GM18519 (cell line): ENCODE results near the gene SPDEF.

Experiments used
- ATAC-seq: cut with Tn5 transposase; IDR thresholded peaks from one replicate; pipeline ENCODE4 v1.9.1; 2021; ENCODE audit warnings: mild to moderate bottlenecking, moderate library complexity; ENCODE audit not compliant: unreplicated experiment, low FRiP score

The SPDEF gene

GRCh38 chr6:34517966-34518365, 38.2 kb downstream of the SPDEF start:
- ATAC-seq: no peak

- no peak for ATAC-seq
These were observed 38.7 kb downstream of the SPDEF start for GRCh38 chr6:34517461-34517881.

DNA sequence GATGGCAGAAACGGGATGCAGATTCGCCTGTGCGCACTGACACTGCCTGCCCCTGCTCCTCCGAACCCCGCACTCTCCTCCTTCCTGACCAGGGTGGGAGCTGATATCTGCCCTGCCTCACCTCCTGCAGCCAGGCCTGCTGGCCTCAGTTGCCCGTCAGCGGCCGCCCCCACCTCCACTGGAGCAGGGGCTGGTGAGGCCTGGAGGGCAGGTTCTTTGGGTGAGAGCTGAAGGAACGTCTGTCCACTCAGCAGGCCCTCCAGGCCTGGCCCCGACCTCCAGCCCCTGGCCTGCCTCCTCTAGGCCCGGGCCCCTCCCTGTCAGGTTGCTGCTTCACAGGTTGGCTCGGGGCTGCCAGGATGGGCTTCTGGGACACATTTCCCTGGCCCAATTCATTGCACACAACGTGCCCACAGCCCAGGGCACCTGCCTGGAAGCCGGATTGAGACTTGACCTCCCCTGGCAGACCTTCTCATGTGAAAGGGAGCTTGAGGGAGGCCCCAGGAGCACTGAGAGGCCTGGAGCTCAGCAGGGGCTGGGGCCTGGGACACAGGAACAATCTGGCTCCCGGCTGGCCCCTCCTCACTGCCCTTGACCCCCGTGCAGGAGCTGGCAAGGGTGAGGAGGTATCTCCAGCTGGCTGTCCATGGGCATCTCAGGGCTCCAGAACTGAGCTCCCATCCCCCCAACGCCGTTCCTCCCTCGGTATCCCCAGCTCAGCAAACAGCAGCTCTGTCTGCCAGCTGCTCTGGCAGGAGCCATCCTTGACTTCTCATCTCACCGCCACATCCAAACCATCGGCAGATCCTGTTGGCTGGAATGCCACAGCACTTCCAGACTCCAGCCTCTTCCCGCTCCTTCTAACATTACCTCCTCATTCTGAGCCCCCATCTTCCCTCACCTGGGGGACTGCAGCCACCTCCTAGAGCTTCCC, 39.5 kb downstream of the SPDEF start:
- no peak for ATAC-seq

DNA sequence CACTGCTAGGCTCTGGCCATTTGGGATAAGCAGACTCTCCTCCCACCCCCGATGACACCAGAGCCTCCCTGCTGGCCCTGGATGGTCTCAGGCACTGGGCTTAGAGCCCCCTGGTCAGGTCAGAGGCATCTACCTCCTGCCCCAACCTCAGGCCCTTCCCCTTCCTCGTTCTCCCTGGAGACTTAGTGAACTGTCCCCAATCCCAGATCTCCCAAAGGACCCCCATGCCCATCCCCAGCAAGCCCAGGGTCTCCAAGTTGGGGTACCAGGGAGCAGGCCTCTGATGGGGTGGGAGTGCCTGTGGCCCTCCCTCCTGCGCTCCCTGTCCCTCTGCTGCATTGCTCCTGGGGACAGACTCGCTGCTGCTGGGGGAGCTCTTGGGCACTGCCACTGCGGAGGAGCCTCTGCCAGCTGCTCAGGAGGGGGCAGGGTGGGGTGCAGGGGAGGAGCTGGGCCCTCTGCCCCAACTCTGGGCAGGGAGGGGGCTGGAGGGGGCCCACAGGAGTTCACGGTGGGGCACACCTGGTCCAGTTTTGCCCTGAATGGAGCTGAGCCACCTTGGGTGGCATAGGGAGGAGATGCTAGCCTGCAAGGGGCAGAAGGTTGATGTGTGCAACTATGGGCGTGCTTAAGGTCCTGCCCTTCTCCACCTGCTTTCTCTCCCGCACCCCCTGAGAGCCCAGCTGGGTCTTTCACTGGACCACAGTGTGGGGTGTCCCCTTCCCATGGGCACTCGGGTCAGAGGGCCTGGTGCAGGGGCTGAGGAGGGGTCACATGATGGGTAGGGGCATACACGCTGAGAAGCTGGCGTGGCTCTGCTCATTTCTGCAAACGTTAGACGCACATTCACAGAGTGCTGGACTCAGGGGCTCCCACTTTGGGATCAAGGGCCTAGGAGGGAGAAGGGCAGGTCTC, 40.4 kb downstream of the SPDEF start:
- ATAC-seq: no peak

DNA sequence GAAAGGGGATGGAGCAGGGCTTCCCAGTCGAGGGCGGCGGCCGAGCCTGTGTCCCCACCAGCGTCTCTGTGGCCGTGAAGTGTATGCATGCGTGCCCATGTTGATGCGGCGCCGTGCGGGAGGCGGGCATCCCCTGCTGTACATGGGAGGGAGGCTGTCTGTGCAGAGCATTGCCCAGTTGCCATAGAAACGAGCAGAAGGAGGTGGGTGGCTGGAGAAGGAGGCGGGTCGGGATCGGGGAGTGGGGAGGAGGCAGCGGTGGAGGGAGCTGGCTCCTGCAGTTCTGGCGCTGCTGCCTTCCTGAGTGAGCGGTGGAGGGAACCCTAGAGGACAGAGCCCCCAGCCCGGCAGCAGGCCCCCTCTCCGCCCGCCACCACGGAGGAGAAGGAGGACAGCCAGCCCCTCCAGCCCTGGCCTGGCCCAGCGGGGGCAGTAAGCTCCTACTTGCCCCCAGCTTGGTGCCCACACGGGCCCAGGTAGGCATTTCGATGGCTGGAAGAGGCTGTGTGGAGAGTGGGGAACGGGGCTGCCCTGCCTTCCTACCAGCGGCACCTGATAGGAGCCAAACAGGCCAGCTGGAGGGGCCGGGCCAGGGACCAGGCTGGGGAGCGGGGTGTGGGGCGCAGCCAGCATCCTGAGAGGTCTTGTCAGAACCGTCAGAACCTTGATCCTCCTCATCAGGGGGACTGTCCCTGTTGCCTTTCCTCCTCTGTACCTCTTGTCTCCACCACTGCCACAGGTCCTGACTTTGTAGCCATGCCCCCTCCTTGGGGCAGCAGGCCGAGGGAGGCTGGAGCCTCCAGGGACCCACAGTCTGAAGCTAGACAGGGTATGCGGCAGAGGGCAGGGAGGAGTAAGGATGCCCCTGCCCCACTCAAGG, 41.3 kb downstream of the SPDEF start:
- no peak for ATAC-seq

GRCh38 chr6:34514112-34514511, 42.0 kb downstream of the SPDEF start:
- no peak for ATAC-seq

- no peak for ATAC-seq
These were observed 42.5 kb downstream of the SPDEF start for GRCh38 chr6:34513646-34514045.

DNA sequence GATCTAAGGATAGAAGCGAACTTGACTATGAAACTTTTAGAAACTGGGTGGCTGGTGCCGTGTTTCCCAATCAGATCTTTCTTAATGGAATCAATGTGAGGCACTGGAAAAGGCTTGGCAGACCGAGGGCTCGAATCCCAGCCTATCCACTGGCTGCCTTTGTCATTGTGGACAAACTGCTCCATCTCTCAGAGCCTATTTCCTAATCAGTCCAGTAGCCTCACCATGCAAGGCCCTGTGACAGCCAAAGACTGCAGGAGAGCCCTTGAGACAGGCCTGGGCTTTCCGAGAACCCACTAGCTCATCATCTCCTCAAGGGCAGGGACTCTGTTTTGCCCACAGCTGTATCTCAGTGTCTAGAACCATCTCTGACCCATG, 43.4 kb downstream of the SPDEF start:
- ATAC-seq: no peak

DNA sequence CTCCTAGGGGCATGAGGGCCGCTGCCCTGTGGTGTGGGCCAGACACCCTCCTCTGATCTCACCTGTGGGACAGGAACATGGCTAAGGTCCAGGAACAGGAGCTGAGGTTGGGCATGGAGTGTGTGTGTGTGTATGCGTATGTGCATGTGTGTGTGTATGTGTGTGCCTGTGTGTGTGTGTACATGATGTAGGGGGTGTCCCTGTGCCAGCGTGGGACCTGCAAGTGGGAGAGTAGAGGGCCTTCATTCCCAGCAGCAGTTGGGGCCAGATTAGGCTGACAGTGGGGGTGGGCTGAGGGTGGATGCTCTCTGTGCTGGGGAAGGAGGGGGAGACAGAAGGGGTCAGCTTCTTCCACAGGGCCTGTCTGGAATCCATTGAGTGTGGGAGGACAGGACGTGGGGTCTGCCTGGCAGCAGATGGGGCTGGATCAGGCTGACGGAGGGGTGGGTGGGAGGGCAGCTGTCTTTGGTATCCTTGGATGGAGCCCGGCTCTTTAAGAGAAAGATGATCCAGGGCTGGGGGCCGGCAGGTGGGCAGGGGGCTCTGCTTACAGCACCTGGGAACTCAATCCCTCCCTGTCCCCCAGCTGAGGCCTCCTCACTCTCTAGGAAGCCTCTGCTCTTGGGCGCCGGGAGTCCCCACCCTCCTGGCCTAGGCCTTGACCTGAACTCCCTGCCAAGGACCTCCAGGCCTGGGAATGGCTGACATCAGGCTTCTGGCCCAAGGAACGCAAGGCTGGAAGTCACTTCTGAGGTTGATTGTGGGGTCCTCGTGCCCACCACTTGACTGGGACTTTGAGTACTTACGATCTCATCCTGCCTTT, 44.0 kb downstream of the SPDEF start:
- no peak for ATAC-seq

GRCh38 chr6:34511214-34511914, 44.8 kb downstream of the SPDEF start:
- ATAC-seq: no peak

DNA sequence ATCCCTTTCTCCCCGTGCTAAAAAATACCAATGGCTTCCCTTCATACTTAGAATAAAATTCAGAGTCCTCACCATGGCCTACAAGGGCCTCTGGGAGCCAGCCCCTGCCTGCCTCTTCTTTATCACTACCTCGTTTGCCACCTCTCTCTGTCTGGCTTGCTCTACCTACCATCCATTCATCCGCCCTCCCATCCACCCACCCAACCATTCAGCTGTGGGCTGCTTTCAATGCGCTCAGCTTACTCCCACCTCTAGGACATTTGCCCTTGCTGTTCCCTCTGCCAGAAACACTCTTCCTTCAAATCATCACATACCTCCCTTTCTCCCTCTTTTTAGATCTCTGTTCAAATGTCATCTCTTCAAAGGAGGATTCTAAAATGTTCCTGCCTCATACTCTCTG, 45.8 kb downstream of the SPDEF start:
- no peak for ATAC-seq

- no peak for ATAC-seq
These were observed 46.3 kb downstream of the SPDEF start for GRCh38 chr6:34509782-34510181.

DNA sequence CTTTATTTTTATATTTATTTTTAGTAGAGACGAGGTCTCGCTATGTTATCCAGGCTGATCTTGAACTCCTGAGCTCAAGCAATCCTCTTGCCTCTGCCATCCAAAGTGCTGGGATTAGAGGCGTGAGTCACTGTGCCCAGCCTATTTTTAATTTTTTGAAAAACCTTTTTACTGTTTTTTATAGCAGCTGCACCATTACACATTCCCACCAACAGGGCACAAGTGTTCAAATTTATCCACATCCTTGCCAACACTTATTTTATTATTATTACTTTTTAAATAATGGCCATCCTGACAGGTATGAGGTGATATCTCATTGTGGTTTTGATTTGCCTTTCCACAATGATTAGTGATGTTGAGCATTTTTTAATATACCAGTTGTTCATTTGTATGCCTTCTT, 47.7 kb downstream of the SPDEF start:
- ATAC-seq: no peak

GRCh38 chr6:34506718-34507117, 49.4 kb downstream of the SPDEF start:
- ATAC-seq: no peak

DNA sequence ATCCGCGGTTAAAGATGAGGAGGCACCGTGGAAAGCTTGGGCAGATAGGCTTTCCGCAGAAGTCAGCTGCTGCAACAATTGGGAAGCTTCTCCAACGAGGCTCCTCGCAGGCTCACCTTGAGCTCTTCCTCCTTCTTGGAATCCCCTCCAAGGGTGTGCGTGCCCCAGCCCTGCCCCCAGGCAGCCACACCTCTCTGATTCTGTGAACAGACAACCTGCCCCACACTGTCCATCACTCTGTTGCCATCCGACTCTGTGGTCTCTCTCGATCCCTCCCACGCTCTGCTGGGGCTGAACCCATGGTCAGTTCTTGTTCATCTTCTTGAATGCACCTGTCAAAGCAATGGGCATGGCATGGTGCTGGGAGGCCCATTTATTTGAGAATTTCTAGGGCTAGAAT, 58.7 kb downstream of the SPDEF start:
- ATAC-seq: no peak

GRCh38 chr6:34496103-34496685, 59.9 kb downstream of the SPDEF start:
- no peak for ATAC-seq

DNA sequence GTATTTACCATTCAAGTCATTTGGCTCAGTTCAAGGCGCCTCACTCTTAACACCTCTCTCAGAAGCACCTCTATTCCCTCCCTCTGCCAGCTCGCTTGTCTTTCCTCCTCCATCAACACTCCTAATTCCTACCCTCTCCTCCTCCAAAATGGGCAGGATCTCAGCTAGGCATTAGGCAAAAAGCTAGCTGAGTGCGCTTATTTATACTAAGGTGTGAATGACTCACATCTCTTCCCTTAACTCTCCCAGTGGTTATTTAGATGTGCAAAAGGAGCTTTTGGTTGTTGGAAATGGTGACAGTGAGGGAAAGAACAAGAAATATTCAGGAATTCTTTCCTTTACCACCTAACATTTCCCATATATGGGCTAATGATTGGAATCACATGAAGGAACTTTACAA, 61.2 kb downstream of the SPDEF start:
- ATAC-seq: no peak

- ATAC-seq: no peak
These were observed 62.8 kb downstream of the SPDEF start for GRCh38 chr6:34493344-34493743.

GRCh38 chr6:34491091-34491430, 65.1 kb downstream of the SPDEF start:
- ATAC-seq: no peak
